ENCODE data around the gene OR51A4.
"Not testable (repeated sequence)": the region's sequence is repeated elsewhere in the genome, so short reads cannot be mapped to it uniquely, and the experiment has no call there.

OR51A4 gene, protein sequence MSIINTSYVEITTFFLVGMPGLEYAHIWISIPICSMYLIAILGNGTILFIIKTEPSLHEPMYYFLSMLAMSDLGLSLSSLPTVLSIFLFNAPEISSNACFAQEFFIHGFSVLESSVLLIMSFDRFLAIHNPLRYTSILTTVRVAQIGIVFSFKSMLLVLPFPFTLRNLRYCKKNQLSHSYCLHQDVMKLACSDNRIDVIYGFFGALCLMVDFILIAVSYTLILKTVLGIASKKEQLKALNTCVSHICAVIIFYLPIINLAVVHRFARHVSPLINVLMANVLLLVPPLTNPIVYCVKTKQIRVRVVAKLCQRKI

DNA sequence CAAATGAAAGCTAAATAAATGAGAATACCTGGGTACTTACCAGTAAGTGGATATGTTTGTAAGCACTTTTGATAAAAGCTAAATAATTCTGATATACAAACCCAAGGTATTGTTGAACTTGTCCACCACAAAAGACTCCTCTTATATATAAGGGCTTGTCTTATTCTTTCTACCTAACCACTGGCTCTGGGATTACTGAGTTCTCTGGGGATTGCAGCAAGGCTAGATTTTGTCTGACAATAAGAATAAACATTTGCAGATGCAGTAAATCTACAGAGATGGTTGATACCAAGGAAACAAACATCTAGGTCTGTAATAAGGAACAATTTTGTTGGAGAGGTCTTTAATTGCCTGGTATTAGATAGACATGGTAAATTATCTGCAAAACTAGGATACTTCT, at the start of gene OR51A4:
Gene OR51A4 (minus strand): TSS at position 101 of the 400 bp plus-strand sequence. CDS start 505 bp downstream, outside the sequence.
- DNase-seq, result no peak

- DNase-seq, result no peak
Observed at GRCh38 chr11:4994551-4994950, 47.1 kb upstream of the OR51A4 start, which contains the start of gene OR51L1. Gene OR51L1, plus strand, starts transcription at chr11:4994851. Its CDS starts 4,132 bp downstream, at chr11:4998983.

DNA sequence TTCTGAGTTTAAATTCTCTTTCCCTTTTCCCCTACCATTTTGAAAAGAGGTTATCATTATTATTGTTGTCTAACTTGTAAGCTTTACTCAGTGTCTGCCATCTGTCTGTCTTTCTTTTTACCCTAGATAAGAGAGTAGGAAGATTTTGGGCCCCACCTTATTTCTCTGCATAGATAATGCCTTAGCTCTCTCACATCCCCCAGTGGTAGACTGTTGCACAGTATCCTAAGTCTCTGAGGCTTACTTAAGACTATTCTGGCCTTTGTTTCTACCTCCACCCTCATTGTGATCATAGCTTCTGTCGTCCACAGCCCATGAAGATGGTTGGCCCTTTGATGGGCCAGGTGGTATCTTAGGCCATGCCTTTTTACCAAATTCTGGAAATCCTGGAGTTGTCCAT, 43.7 kb upstream of the OR51A4 start:
- DNase-seq, result no peak

- DNase-seq, result no peak
Observed at GRCh38 chr11:4983841-4984240, 36.4 kb upstream of the OR51A4 start.

DNA sequence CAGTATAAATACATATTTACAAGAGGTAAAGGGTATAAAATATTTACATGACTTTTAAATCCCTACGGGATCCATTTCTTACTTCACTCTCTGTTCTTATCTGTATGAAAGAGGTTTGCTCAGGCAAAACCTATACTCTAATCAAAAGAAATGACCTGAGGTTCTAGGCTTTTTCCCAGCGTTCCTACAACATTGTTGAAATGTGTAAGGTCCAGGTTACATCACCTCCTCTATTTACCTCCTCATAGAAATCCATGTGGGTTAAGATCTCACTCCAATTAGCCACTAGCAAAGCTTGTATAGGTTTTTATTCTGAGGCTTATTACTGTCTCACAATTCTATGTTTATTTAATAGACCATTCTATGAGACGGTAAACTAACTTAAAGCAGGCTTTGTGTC, 35.3 kb upstream of the OR51A4 start:
- no peak for DNase-seq

- no peak for DNase-seq
Observed at GRCh38 chr11:4979036-4979435, 31.6 kb upstream of the OR51A4 start.

GRCh38 chr11:4975436-4975835, 28.0 kb upstream of the OR51A4 start:
- no peak for DNase-seq

- DNase-seq, result no peak
Observed at GRCh38 chr11:4962816-4963215, 15.4 kb upstream of the OR51A4 start.

- no peak for DNase-seq
Observed at GRCh38 chr11:4960877-4961276, 13.5 kb upstream of the OR51A4 start.

DNA sequence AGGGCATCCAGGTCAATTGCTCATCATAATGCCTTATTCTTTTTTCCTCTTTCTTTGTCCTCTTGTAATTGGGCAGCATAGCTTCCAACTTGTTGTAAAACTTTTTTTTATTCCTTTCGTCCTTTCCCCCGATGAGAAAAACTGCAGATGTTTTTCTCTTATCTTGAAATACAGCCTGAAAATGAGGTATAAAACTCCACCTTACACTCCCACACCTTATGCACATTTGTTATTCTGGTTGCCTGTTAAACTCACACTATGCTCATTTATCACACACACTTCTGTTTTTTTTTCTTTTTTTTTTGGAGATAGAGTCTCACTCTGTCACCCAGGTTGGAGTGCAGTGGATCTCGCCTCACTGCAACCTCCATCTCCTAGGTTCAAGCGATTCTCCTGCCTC, 10.0 kb upstream of the OR51A4 start:
- no peak for DNase-seq

- DNase-seq, result not testable (repeated sequence)
Observed at GRCh38 chr11:4955613-4956012, 8.2 kb upstream of the OR51A4 start, which contains the start of gene OR51A2. Gene OR51A2, minus strand, starts transcription at chr11:4955713. Its CDS starts 0 bp downstream, at chr11:4955713.

- DNase-seq, result no peak
Observed at GRCh38 chr11:4936745-4937144, 10.7 kb downstream of the OR51A4 start.

- no peak for DNase-seq
Observed at GRCh38 chr11:4932751-4933150, 14.7 kb downstream of the OR51A4 start.

DNA sequence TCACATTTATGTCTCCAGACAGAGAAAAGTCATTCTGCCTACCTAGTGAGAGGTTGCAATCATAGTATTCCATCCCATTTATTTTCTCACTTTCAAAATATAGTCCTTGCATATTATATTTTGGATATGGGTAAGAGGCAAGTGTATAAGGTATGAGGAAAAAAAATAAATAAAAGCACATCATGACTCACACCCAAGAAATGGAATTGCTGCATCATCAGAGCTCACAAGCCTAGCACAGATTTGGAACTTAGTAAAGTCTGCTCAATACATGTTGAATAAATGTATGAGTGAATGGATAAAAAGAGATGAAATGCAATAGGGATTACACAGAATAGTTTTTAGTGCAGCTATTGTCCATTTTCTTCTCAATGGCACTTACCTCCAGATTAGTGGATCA, 20.8 kb downstream of the OR51A4 start:
- DNase-seq, result no peak

- DNase-seq, result no peak
Observed at GRCh38 chr11:4924239-4924638, 23.2 kb downstream of the OR51A4 start, which contains the start of gene OR51G1. Gene OR51G1, minus strand, starts transcription at chr11:4924339. Its CDS starts 0 bp downstream, at chr11:4924339.

- no peak for DNase-seq
Observed at GRCh38 chr11:4922304-4922703, 25.1 kb downstream of the OR51A4 start.

DNA sequence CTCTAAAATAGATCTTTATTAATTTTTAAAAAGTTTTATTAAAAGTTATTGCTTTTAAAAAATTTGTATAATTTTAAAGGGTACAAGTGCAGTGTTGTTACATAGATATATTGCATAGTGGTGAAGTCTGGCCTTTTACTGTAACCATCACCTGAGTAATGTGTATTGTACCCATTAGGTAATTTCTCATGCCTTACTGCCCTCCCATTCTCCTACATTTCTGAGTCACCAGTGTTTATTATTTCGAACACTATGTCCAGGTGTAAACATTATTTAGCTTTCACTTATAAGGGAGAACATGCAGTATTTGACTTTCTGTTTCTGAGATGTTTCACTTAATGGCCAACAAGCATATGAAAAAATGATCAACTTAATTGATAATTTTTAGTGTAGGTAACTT, 25.6 kb downstream of the OR51A4 start:
- no peak for DNase-seq

DNA sequence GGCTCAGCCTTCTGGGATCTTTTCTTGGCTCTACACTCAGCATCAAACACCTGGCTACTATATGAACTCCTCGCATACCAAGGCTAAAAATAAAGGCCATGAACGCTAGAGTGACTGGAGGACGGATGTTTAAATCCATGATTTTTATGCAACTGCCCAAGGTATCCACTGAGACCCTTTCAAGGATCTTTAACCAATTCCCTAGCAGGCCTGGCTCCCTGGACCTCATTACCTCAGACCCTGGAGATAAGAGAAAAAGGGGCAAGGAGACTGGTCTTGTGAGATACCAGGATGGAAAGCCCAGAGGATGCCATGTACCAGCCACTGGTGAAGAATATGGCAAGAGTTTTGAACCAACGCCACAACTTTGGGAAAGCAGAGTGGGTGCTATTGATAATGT, 28.2 kb downstream of the OR51A4 start, which contains the start of gene OR51G2:
Gene OR51G2 (minus strand): TSS at position 101 of the 400 bp plus-strand sequence. CDS start 3,687 bp downstream, outside the sequence.
- DNase-seq, result no peak

GRCh38 chr11:4916581-4916980, 30.8 kb downstream of the OR51A4 start:
- no peak for DNase-seq

- DNase-seq, result no peak
Observed at GRCh38 chr11:4903484-4903883, 43.9 kb downstream of the OR51A4 start, which contains the start of gene OR51A7. Gene OR51A7, plus strand, starts transcription at chr11:4903783. Its CDS starts 3,587 bp downstream, at chr11:4907370.
